H9 (cell line): ENCODE measurements around the gene NKX1-1. TPM values are rescaled to one million over a fixed set of nuclear protein-coding genes. Genes with fewer than 3 reads are reported as not detected.

Experiments
- DNase-seq: peaks from one replicate; pipeline ENCODE4 v3.0.0-alpha.2; 2017
- H2AFZ ChIP-seq: one replicate; pipeline ENCODE4 v1.6.1; 2013; ENCODE audit warnings: mild to moderate bottlenecking, low read length, control low read depth, moderate library complexity
- H2AK5ac ChIP-seq: 2 replicates; pipeline ENCODE4 v1.6.1; 2013; ENCODE audit warnings: low read length, control low read depth, mixed read lengths; ENCODE audit not compliant: insufficient read length
- H2BK120ac ChIP-seq: one replicate; pipeline ENCODE4 v1.6.1; 2013; ENCODE audit warnings: low read depth, mild to moderate bottlenecking, low read length, control low read depth, inconsistent platforms; ENCODE audit not compliant: poor library complexity, severe bottlenecking
- H2BK12ac ChIP-seq: 2 replicates; pipeline ENCODE4 v1.6.1; 2013; ENCODE audit warnings: low read length, control low read depth, mixed read lengths, low read depth; ENCODE audit not compliant: insufficient read length
- H2BK15ac ChIP-seq: 2 replicates; pipeline ENCODE4 v1.6.1; 2013; ENCODE audit warnings: low read depth, low read length, control low read depth
- H2BK20ac ChIP-seq: one replicate; pipeline ENCODE4 v1.6.1; 2013; ENCODE audit warnings: low read depth, mild to moderate bottlenecking, low read length, control low read depth, inconsistent platforms; ENCODE audit not compliant: poor library complexity, severe bottlenecking
- H2BK5ac ChIP-seq: 2 replicates; pipeline ENCODE4 v1.6.1; 2013; ENCODE audit warnings: low read length, control low read depth, mixed read lengths; ENCODE audit not compliant: insufficient read length
- H3K14ac ChIP-seq: 2 replicates; pipeline ENCODE4 v1.6.1; 2013; ENCODE audit warnings: low read length, control low read depth; ENCODE audit not compliant: insufficient read depth
- H3K18ac ChIP-seq: 2 replicates; pipeline ENCODE4 v1.6.1; 2013; ENCODE audit warnings: low read depth, mild to moderate bottlenecking, mixed read lengths, low read length, control low read depth; ENCODE audit not compliant: insufficient read length
- H3K23ac ChIP-seq: 2 replicates; pipeline ENCODE4 v1.6.1; 2013; ENCODE audit warnings: low read length, control low read depth, mixed read lengths, low read depth; ENCODE audit not compliant: insufficient read length
- H3K23me2 ChIP-seq: 2 replicates; pipeline ENCODE4 v1.6.1; 2013; ENCODE audit warnings: low read depth, mild to moderate bottlenecking, mixed read lengths, low read length, control low read depth; ENCODE audit not compliant: insufficient read length, poor library complexity, severe bottlenecking
- H3K27ac ChIP-seq: 2 replicates; pipeline ENCODE4 v1.5.1; 2013; ENCODE audit warnings: low read length, control low read depth, mixed read lengths, low read depth; ENCODE audit not compliant: insufficient read length
- H3K27me3 ChIP-seq: 2 replicates; pipeline ENCODE4 v1.6.1; 2013; ENCODE audit warnings: low read length, control low read depth, inconsistent platforms; ENCODE audit not compliant: insufficient read depth
- H3K4ac ChIP-seq: 2 replicates; pipeline ENCODE4 v1.6.1; 2013; ENCODE audit warnings: low read depth, mild to moderate bottlenecking, control low read depth, inconsistent platforms, low read length, moderate library complexity
- H3K4me1 ChIP-seq: 2 replicates; pipeline ENCODE4 v1.6.1; 2013; ENCODE audit warnings: low read length, control low read depth, inconsistent platforms; ENCODE audit not compliant: insufficient read depth
- H3K4me2 ChIP-seq: 2 replicates; pipeline ENCODE4 v1.6.1; 2013; ENCODE audit warnings: low read length, control low read depth, mixed read lengths; ENCODE audit not compliant: insufficient read length, insufficient read depth
- H3K56ac ChIP-seq: 2 replicates; pipeline ENCODE4 v1.6.1; 2013; ENCODE audit warnings: low read depth, mild to moderate bottlenecking, mixed read lengths, low read length, control low read depth; ENCODE audit not compliant: insufficient read length
- H3K79me1 ChIP-seq: 2 replicates; pipeline ENCODE4 v1.6.1; 2013; ENCODE audit warnings: low read depth, mild to moderate bottlenecking, moderate library complexity, low read length, control low read depth, inconsistent platforms; ENCODE audit not compliant: insufficient read depth, poor library complexity, severe bottlenecking
- H3K79me2 ChIP-seq: 2 replicates; pipeline ENCODE4 v1.6.1; 2013; ENCODE audit warnings: low read length, control low read depth, inconsistent platforms; ENCODE audit not compliant: insufficient read depth
- H3K9ac ChIP-seq: 2 replicates; pipeline ENCODE4 v1.6.1; 2013; ENCODE audit warnings: low read length, control low read depth, mixed read lengths; ENCODE audit not compliant: insufficient read length; ENCODE audit errors: extremely low read depth
- H3K9me3 ChIP-seq: one replicate; pipeline ENCODE4 v1.6.1; 2013; ENCODE audit warnings: low read depth, low read length, inconsistent platforms; ENCODE audit not compliant: control insufficient read depth
- H3T11ph ChIP-seq: one replicate; pipeline ENCODE4 v1.6.1; 2013; ENCODE audit warnings: mild to moderate bottlenecking, low read length, control low read depth, inconsistent platforms
- H4K20me1 ChIP-seq: one replicate; pipeline ENCODE4 v1.6.1; 2013; ENCODE audit not compliant: control insufficient read depth, insufficient read length, insufficient read depth
- H4K5ac ChIP-seq: 2 replicates; pipeline ENCODE4 v1.6.1; 2013; ENCODE audit warnings: low read depth, mild to moderate bottlenecking, mixed read lengths, low read length, control low read depth; ENCODE audit not compliant: insufficient read length
- H4K8ac ChIP-seq: replicated peaks from 2 replicates; pipeline ENCODE4 v1.6.1; 2013; ENCODE audit warnings: low read length, control low read depth, mixed read lengths, low read depth; ENCODE audit not compliant: insufficient read length
- H4K91ac ChIP-seq: 2 replicates; pipeline ENCODE4 v1.6.1; 2013; ENCODE audit warnings: low read depth, mild to moderate bottlenecking, moderate library complexity, mixed read lengths, low read length, control low read depth; ENCODE audit not compliant: insufficient read length
- H3K27ac Mint-ChIP-seq, 3 experiments: 2 replicates in 2 of 3; 3 replicates in 1 of 3; pipeline ENCODE4 v1.8.0; 2020 to 2021; ENCODE audit warnings: mixed read lengths in 3 of 3, mild to moderate bottlenecking in 1 of 3, moderate library complexity in 1 of 3
- H3K27me3 Mint-ChIP-seq: 2 replicates; pipeline ENCODE4 v1.8.0; 2021; ENCODE audit warnings: low read depth, mild to moderate bottlenecking, moderate library complexity, mixed read lengths
- H3K36me3 Mint-ChIP-seq, 3 experiments: 2 replicates in 2 of 3; 3 replicates in 1 of 3; pipeline ENCODE4 v1.8.0; 2020 to 2021; ENCODE audit warnings: low read depth in 3 of 3, mixed read lengths in 3 of 3; ENCODE audit not compliant: insufficient read depth in 1 of 3
- H3K4me1 Mint-ChIP-seq, 2 experiments: 2 replicates each; pipeline ENCODE4 v1.8.0; 2020; ENCODE audit warnings: mixed read lengths in 2 of 2
- H3K4me3 Mint-ChIP-seq, 2 experiments: 2 replicates in 1 of 2; 3 replicates in 1 of 2; pipeline ENCODE4 v1.8.0; 2020 to 2021; ENCODE audit warnings: mild to moderate bottlenecking in 2 of 2, mixed read lengths in 2 of 2, moderate library complexity in 1 of 2
- H3K9me3 Mint-ChIP-seq, 2 experiments: 2 replicates in 1 of 2; 3 replicates in 1 of 2; pipeline ENCODE4 v1.8.0; 2020; ENCODE audit warnings: mild to moderate bottlenecking in 2 of 2, mixed read lengths in 2 of 2, moderate library complexity in 1 of 2
- WGBS: extraction: QIAGEN DNeasy Blood & Tissue Kit; methylation state at CpG from one replicate; pipeline ENCODE4 v1.1.7; 2013; ENCODE audit warnings: missing lambda C conversion rate, low lambda C conversion rate, mixed read lengths; ENCODE audit not compliant: insufficient read length; ENCODE audit errors: extremely low coverage; 5-methylcytosine and 5-hydroxymethylcytosine counted together
- total RNA-seq: library from RNA; stranded (reverse); gene quantifications from 2 replicates; pipeline ENCODE4 v1.2.1, GENCODE V29; 2021
- TF ChIP-seq, protein P1 (sequence below): fragments of 200-600 bp; sonication (generic); conservative IDR thresholded peaks from 3 replicates; pipeline ENCODE4 v1.8.0; 2021; ENCODE audit warnings: antibody characterized with exemption, mild to moderate bottlenecking

NKX1-1 gene
- total RNA-seq, 1 experiment from 2014 or later, result not detected

DNA sequence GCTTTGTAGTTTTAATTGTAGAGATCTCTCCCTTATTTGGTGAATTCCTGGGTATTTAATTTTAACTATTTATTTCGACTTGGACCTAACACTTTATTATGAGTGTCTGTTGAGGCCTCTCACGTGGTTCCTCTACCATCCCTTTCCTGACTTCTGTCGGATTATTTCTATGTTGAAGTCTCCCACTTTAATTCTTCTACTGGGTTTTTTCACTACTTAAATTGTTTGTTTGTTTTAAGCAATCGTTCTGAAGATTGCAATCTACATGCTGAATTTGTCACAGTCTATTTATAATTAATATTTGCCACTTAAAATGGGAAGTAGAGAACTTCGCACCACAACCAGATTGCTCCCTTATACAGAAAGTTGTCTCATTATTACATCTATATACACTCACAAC, 20.8 kb upstream of the NKX1-1 start:
- Histone ChIP-seq H3K9ac (no peak overlapping the region), H3K18ac (no peak overlapping the region), H3K23ac (no peak overlapping the region), H3K4ac (no peak overlapping the region), H3K27ac (no peak overlapping the region), H4K20me1 (no peaks in the 10 kb centered on the region), H3K14ac (no peak overlapping the region), H3K4me2 (no peak overlapping the region), H4K91ac (no peak overlapping the region), H2BK12ac (no peak overlapping the region), H3T11ph (no peak overlapping the region), H2AK5ac (no peak overlapping the region), H3K4me1 (no peaks in the 10 kb centered on the region), H2AFZ (no peak overlapping the region), H2BK15ac (no peak overlapping the region), H3K79me1 (no peaks in the 10 kb centered on the region), H2BK5ac (no peak overlapping the region), H3K27me3 (no peaks in the 10 kb centered on the region), H4K8ac (no peak overlapping the region), H2BK20ac (no peak overlapping the region), H3K9me3 (no peaks in the 10 kb centered on the region), H3K56ac (no peak overlapping the region), H2BK120ac (no peak overlapping the region), H3K23me2 (no peaks in the 10 kb centered on the region), H4K5ac (no peak overlapping the region), H3K79me2 (no peaks in the 10 kb centered on the region)
- Mint-ChIP-seq H3K27me3 (peaks cover 14% of the 10 kb centered on the region), H3K36me3 (no peaks in the 10 kb centered on the region), H3K27ac (no peak overlapping the region), H3K9me3 (no peaks in the 10 kb centered on the region; a peak in 1 of 5 replicates), H3K4me3 (no peak overlapping the region), H3K4me1 (no peaks in the 10 kb centered on the region)
- TF ChIP-seq, protein P1, sequence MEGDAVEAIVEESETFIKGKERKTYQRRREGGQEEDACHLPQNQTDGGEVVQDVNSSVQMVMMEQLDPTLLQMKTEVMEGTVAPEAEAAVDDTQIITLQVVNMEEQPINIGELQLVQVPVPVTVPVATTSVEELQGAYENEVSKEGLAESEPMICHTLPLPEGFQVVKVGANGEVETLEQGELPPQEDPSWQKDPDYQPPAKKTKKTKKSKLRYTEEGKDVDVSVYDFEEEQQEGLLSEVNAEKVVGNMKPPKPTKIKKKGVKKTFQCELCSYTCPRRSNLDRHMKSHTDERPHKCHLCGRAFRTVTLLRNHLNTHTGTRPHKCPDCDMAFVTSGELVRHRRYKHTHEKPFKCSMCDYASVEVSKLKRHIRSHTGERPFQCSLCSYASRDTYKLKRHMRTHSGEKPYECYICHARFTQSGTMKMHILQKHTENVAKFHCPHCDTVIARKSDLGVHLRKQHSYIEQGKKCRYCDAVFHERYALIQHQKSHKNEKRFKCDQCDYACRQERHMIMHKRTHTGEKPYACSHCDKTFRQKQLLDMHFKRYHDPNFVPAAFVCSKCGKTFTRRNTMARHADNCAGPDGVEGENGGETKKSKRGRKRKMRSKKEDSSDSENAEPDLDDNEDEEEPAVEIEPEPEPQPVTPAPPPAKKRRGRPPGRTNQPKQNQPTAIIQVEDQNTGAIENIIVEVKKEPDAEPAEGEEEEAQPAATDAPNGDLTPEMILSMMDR, result no peak
- no peak for DNase-seq
- no CpG with 5 or more reads among the region's 5 CpGs for WGBS
